NB4 (cell line): ENCODE results near the gene COL21A1.

ENCODE experiments used
- CTCF ChIP-seq: IDR thresholded peaks from one replicate; pipeline ENCODE4 v1.5.1; 2012; ENCODE audit warnings: low read depth, low read length
- MAX ChIP-seq: IDR thresholded peaks from 2 replicates; pipeline ENCODE4 v1.6.1; 2011; ENCODE audit warnings: low read depth, low read length
- MYC ChIP-seq: IDR thresholded peaks from 2 replicates; pipeline ENCODE4 v1.6.1; 2011; ENCODE audit warnings: low read depth, low read length
- POLR2A ChIP-seq: IDR thresholded peaks from 2 replicates; pipeline ENCODE4 v1.6.1; 2011; ENCODE audit warnings: mild to moderate bottlenecking; ENCODE audit not compliant: insufficient read length; ENCODE audit errors: extremely low read depth

- TF ChIP-seq CTCF, result no peak
- TF ChIP-seq MAX, result no peak
- no peak for TF ChIP-seq POLR2A
- no peak for TF ChIP-seq MYC
Measured at GRCh38 chr6:56051202-56051598, 196.2 kb downstream of the COL21A1 start.
